Smooth muscle cell (in vitro differentiated cells): ENCODE data around the gene ZGPAT. TPM values are rescaled to one million over a fixed set of nuclear protein-coding genes. Genes with fewer than 3 reads are reported as not detected.
"Not testable (repeated sequence)": the region's sequence is repeated elsewhere in the genome, so short reads cannot be mapped to it uniquely, and the experiment has no call there.

ENCODE experiments used
- DNase-seq: peaks from one replicate; lab custom pipeline; 2025; ENCODE audit not compliant: unreplicated experiment; lab: John Stamatoyannopoulos, UW
- H2AFZ ChIP-seq: fragments of 200-600 bp; sonication (generic); 2 replicates; pipeline ENCODE4 v1.6.0; 2016; ENCODE audit warnings: antibody characterized with exemption, low read depth, mild to moderate bottlenecking
- H3F3A ChIP-seq: fragments of 200-600 bp; sonication (generic); 2 replicates; pipeline ENCODE4 v1.6.0; 2017; ENCODE audit warnings: antibody characterized with exemption, low read depth
- H3K27ac ChIP-seq: fragments of 200-600 bp; sonication (generic); 2 replicates; pipeline ENCODE4 v1.5.1; 2016; ENCODE audit warnings: low read depth, mild to moderate bottlenecking
- H3K27me3 ChIP-seq: fragments of 200-600 bp; sonication (generic); 2 replicates; pipeline ENCODE4 v1.6.1; 2016; ENCODE audit warnings: low read depth, mild to moderate bottlenecking
- H3K36me3 ChIP-seq: fragments of 200-600 bp; sonication (generic); 2 replicates; pipeline ENCODE4 v1.5.1; 2016; ENCODE audit warnings: low read depth
- H3K4me1 ChIP-seq: fragments of 200-600 bp; sonication (generic); 2 replicates; pipeline ENCODE4 v1.5.1; 2016; ENCODE audit warnings: low read depth
- H3K4me2 ChIP-seq: fragments of 200-600 bp; sonication (generic); 2 replicates; pipeline ENCODE4 v1.6.0; 2016; ENCODE audit warnings: mild to moderate bottlenecking
- H3K4me3 ChIP-seq: fragments of 200-600 bp; sonication (generic); 2 replicates; pipeline ENCODE4 v1.5.1; 2016; ENCODE audit warnings: mild to moderate bottlenecking
- H3K79me2 ChIP-seq: fragments of 200-600 bp; sonication (generic); 2 replicates; pipeline ENCODE4 v1.6.0; 2016; ENCODE audit warnings: low read depth, mild to moderate bottlenecking
- H3K9ac ChIP-seq: fragments of 200-600 bp; sonication (generic); 2 replicates; pipeline ENCODE4 v1.6.0; 2016; ENCODE audit warnings: low read depth
- H3K9me3 ChIP-seq: fragments of 200-600 bp; sonication (generic); replicated peaks from 2 replicates; pipeline ENCODE4 v1.5.1; 2016; ENCODE audit warnings: low read depth
- H4K20me1 ChIP-seq: fragments of 200-600 bp; sonication (generic); 2 replicates; pipeline ENCODE4 v1.6.0; 2016; ENCODE audit warnings: low read depth
- WGBS: methylation state at CpG from one replicate; pipeline ENCODE4 v1.1.7; 2016; ENCODE audit warnings: low lambda C conversion rate; 5-methylcytosine and 5-hydroxymethylcytosine counted together
- polyA plus RNA-seq: library from polyadenylated mRNA; unstranded; fragments of >200 nt; fragmentation: Nextera tagmentation; extraction: Ambion mirVana; gene quantifications from 2 replicates; pipeline ENCODE4 v1.2.1, GENCODE V29; 2016
- total RNA-seq: library from RNA; depleted of rRNA; stranded (reverse); fragments of >200 nt; gene quantifications from 2 replicates; pipeline ENCODE4 v1.2.3, GENCODE V29; 2014
- TF ChIP-seq, protein P1 (sequence below): fragments of 200-600 bp; sonication (generic); IDR thresholded peaks from 2 replicates; pipeline ENCODE4 v1.5.1; 2017; ENCODE audit warnings: borderline replicate concordance, mild to moderate bottlenecking, antibody characterized with exemption; ENCODE audit not compliant: insufficient read depth, poor library complexity, severe bottlenecking

The ZGPAT gene
- total and polyA plus RNA-seq, 2 experiments from 2014 or later: 13.8 to 32.3 TPM

DNA sequence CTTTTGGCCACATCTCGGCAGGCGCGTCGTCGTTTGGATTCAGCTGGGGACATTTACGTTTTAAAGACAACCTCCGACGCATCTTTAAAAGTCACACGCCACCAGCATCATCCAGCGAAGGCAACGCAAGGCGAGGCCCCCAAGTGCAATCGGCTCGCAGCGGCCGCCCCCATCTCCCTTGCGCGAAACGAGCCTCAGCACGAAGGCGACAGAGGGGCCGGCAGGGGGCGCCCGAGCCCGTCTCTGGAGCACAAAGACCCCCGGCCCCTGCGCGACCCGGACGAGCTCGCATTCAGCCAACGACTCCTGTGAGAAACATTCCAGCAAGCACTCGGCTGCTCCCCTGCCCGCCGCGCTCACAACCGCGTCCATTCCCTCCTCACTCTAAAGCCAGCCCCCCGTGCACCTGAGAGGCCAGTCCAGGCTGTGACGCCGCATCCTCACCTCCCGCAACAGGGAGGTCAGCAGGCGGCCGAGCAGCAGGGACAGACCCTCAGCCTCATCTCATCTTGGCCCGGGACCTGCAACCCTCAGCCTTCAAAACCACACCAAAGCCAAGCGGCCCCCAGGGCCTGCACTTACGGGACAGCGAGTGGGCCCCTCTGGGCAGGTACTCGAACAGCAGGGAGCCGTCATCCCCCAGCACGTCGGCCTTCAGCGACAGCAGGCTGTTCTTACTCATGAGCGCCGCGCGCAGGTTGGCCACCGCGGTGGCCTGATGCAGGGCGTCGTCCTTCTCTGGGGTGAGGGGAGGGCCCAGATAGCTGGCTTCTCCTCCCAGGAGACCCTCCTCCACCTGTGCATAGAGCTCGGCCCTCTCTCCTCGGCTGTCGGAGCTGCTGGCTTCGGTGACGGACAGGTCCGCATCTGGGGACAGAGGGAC lies 67.5 kb downstream of the ZGPAT start:
- peak; percentile 25 for DNase-seq
- WGBS: 22% methylated on average over 65 of the region's 67 CpGs
- H3K4me1 ChIP-seq: no peaks in the 10 kb centered on the region
- peak overlapping the region; percentile 44 for H3K4me3 ChIP-seq
- no peaks in the 10 kb centered on the region for H3K79me2 ChIP-seq
- H3K36me3 ChIP-seq: no peaks in the 10 kb centered on the region
- no peaks in the 10 kb centered on the region for H3K27me3 ChIP-seq
- TF ChIP-seq, protein P1, sequence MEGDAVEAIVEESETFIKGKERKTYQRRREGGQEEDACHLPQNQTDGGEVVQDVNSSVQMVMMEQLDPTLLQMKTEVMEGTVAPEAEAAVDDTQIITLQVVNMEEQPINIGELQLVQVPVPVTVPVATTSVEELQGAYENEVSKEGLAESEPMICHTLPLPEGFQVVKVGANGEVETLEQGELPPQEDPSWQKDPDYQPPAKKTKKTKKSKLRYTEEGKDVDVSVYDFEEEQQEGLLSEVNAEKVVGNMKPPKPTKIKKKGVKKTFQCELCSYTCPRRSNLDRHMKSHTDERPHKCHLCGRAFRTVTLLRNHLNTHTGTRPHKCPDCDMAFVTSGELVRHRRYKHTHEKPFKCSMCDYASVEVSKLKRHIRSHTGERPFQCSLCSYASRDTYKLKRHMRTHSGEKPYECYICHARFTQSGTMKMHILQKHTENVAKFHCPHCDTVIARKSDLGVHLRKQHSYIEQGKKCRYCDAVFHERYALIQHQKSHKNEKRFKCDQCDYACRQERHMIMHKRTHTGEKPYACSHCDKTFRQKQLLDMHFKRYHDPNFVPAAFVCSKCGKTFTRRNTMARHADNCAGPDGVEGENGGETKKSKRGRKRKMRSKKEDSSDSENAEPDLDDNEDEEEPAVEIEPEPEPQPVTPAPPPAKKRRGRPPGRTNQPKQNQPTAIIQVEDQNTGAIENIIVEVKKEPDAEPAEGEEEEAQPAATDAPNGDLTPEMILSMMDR: peak; percentile 83
- H3F3A ChIP-seq: no peaks in the 10 kb centered on the region
- no peaks in the 10 kb centered on the region for H3K9me3 ChIP-seq
- H3K4me2 ChIP-seq: peak overlapping the region; percentile 84
- H4K20me1 ChIP-seq: peaks cover 13% of the 10 kb centered on the region
- no peak overlapping the region for H3K9ac ChIP-seq
- H3K27ac ChIP-seq: no peak overlapping the region
- H2AFZ ChIP-seq: peak overlapping the region; percentile 43

- not testable (repeated sequence) for H3K4me2 ChIP-seq, H3K4me1 ChIP-seq, DNase-seq, H3K9me3 ChIP-seq, H3K9ac ChIP-seq, H2AFZ ChIP-seq, H3K79me2 ChIP-seq, H3K27ac ChIP-seq, H3F3A ChIP-seq, H3K4me3 ChIP-seq, H3K27me3 ChIP-seq, H3K36me3 ChIP-seq
- 92% methylated on average over 18 of the region's 23 CpGs for WGBS
- H4K20me1 ChIP-seq: peaks cover 13% of the 10 kb centered on the region
These were observed 69.0 kb downstream of the ZGPAT start for GRCh38 chr20:63776875-63777274.

GRCh38 chr20:63777614-63778013 lies 69.8 kb downstream of the ZGPAT start:
- TF ChIP-seq, protein P1: no peak
- no peak for DNase-seq
- Histone ChIP-seq H3K79me2 (no peaks in the 10 kb centered on the region), H3K4me2 (no peak overlapping the region), H3K9me3 (no peaks in the 10 kb centered on the region), H3K27ac (no peak overlapping the region), H3F3A (no peaks in the 10 kb centered on the region), H3K4me3 (no peak overlapping the region), H3K36me3 (no peaks in the 10 kb centered on the region), H3K4me1 (no peaks in the 10 kb centered on the region), H2AFZ (no peak overlapping the region), H3K9ac (no peak overlapping the region), H4K20me1 (peaks cover 13% of the 10 kb centered on the region), H3K27me3 (no peaks in the 10 kb centered on the region)
- WGBS: 97% methylated on average over 13 of the region's 13 CpGs

GRCh38 chr20:63778034-63778752 lies 70.4 kb downstream of the ZGPAT start:
- no peak overlapping the region for H3K4me3 ChIP-seq
- no peak for DNase-seq
- H3K36me3 ChIP-seq: no peaks in the 10 kb centered on the region
- H4K20me1 ChIP-seq: peaks cover 13% of the 10 kb centered on the region
- no peaks in the 10 kb centered on the region for H3K27me3 ChIP-seq
- WGBS: 58% methylated on average over 19 of the region's 19 CpGs
- H3K79me2 ChIP-seq: no peaks in the 10 kb centered on the region
- H3K9me3 ChIP-seq: no peaks in the 10 kb centered on the region
- H3K4me1 ChIP-seq: no peaks in the 10 kb centered on the region
- H3K27ac ChIP-seq: no peak overlapping the region
- H3F3A ChIP-seq: no peaks in the 10 kb centered on the region
- no peak overlapping the region for H2AFZ ChIP-seq
- H3K9ac ChIP-seq: no peak overlapping the region
- TF ChIP-seq, protein P1: no peak
- no peak overlapping the region for H3K4me2 ChIP-seq
